ENCODE results near the gene SEMA5A. TPM values are rescaled to one million over a fixed set of nuclear protein-coding genes. Genes with fewer than 3 reads are reported as not detected.

The SEMA5A gene
- total and polyA plus RNA-seq, 2 of the 8 experiments (the other 6 are each of a cell fraction or from before 2014, with no cell fraction given), result 5.3 to 8.9 TPM

DNA sequence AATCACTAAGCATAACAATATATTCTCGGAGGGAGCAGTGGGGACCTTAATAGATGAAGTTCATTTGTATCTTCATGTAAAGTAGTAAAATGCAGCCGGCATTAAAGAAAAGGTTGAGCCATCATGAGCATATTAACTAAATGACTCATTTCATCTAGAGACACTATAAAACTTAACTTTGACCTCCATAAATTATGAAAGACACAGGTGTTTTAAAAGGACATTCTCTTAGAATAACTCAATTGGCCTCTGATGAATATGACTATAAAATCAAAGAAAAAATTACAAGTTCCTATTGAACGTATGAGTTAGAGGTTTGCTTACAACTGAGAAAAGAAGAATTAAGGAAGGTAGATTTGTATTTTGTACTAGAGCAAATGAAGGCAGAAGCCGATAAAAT lies 220.3 kb downstream of the SEMA5A start (continued):
- TF ChIP-seq CBX5 (IDR thresholded peaks at IDR 0.05; ENCODE audit: low read depth, low read length), result no peak

Data from H1 (cell line).